GM19455 (cell line): ENCODE data around the gene GCKR.
"Not testable (repeated sequence)": the region's sequence is repeated elsewhere in the genome, so short reads cannot be mapped to it uniquely, and the experiment has no call there.

Experiments
- ATAC-seq: cut with Tn5 transposase; IDR thresholded peaks from one replicate; pipeline ENCODE4 v1.9.1; 2021; ENCODE audit not compliant: unreplicated experiment

The GCKR gene

DNA sequence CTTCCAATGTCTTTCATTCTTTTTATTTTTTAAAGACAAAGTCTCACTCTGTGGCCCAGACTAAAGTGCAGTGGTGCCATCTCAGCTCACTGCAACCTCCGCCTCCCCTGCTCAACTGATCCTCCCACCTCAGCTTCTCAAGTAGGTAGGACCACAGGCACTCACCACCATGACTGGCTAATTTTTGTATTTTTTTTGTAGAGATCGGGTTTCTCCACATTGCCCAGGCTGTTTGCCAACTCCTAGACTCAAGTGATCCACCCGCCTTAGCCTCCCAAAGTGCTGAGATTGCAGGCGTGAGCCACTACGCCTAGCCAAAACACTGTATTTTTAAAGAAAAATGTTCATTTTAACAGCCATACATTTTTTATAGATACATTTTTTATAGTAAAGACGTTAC, 12.7 kb downstream of the GCKR start:
- no peak for ATAC-seq

- ATAC-seq: no peak
These were observed 21.6 kb downstream of the GCKR start for GRCh38 chr2:27518113-27518781.

GRCh38 chr2:27518782-27519113, 22.1 kb downstream of the GCKR start:
- ATAC-seq: no peak

GRCh38 chr2:27520316-27520715, 23.7 kb downstream of the GCKR start:
- ATAC-seq: no peak

DNA sequence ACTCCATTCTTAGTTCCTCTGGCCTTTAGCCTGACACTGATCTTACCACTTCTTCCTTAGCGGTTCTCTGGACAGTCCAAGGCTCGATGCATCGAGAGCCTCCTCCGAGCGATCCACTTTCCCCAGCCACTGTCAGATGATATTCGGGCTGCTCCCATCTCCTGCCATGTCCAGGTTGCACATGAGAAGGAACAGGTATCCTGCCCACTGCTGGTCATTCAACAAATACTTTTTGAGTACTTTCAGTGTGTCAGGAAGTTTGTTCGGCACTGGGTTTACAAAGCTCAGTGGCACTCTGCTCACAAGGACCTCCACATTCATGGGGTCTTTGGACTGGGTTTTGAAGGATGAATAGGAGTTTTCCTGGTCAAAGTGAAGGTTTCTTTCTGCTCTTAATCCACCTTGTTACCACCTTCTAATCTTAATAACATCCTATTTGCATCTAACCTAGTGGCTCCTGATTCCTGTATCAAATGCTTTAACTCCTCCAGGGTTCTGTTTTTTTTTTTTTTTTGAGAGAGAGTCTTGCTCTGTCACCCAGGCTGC, 25.8 kb downstream of the GCKR start:
- no peak for ATAC-seq

- no peak for ATAC-seq
These were observed 30.5 kb downstream of the GCKR start for GRCh38 chr2:27527182-27527581.

GRCh38 chr2:27531983-27532382, 35.3 kb downstream of the GCKR start:
- ATAC-seq: no peak

DNA sequence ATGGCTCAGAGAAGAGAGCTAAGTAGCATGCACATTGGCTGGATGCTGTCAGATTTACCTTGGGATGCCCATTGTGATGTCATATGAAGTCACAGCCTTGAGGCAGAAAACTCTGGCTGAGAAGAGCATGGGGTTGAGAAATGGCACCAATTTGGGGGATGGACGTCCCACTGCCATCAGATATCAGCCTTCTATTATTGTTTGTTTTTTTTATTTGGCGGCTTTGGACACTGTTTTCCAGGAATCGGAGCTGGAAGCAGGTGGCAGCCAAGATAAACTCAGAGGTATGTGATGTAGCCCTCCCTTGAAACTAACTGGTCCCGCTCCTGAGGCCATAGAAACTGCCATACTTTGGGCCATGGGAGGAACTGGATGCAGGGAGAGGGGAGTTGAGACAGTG, 40.6 kb downstream of the GCKR start:
- ATAC-seq: no peak

GRCh38 chr2:27538839-27539450, 42.3 kb downstream of the GCKR start:
- ATAC-seq: not testable (repeated sequence)

DNA sequence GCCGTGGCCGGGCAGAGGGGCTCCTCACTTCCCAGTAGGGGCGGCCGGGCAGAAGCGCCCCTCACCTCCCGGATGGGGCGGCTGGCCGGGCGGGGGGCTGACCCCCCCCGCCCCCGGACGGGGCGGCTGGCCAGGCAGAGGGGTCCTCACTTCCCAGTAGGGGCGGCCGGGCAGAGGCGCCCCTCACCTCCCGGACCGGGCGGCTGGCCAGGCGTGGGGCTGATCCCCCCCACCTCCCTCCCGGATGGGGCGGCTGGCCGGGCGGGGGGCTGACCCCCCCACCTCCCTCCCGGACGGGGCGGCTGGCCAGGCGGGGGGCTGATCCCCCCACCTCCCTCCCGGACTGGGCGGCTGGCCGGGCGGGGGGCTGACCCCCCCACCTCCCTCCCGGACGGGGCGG, 43.0 kb downstream of the GCKR start:
- ATAC-seq: not testable (repeated sequence)

GRCh38 chr2:27544143-27544821, 47.6 kb downstream of the GCKR start:
- no peak for ATAC-seq

GRCh38 chr2:27545348-27546141, 48.9 kb downstream of the GCKR start:
- no peak for ATAC-seq

GRCh38 chr2:27549303-27549702, 52.7 kb downstream of the GCKR start:
- no peak for ATAC-seq

DNA sequence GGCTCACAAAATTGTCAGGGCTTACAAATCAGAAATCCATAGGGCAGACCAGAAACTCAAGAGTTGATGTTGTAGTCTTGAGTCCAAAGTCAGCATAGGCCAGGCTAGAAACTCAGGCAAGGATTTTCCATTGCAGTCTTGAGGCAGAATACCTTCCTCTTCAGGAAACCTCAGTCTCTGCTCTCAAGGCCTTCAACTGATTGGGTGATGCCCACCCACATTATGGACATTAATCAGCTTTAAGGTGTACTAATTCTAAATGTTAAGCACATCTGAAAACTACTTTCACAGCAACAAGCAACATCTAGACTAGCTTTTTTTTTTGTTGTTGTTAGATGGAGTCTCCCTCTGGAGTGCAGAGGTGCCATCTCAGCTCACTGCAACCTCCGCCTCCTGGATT, 54.9 kb downstream of the GCKR start:
- no peak for ATAC-seq

DNA sequence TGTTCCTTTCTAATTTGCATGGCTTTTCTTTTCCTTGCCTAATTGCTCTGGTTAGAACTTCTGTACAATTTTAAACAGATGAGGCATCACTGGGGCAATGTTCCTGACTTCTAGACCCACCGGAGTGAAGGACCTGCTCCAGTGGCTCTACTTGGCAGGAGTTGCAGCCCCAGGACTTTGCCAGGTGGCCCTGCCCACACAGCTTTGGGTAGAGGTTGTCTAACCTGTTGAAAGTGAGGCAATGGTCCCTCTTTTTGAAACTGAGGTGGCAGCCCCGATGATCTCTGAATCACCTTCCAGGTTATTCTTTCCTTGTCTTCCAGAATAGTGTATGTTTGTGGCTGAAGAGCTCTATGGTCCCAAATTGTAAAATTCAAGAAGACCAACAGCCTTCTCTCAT, 56.3 kb downstream of the GCKR start:
- no peak for ATAC-seq

GRCh38 chr2:27554451-27554850, 57.8 kb downstream of the GCKR start:
- ATAC-seq: not testable (repeated sequence)

GRCh38 chr2:27559228-27559627, 62.6 kb downstream of the GCKR start:
- no peak for ATAC-seq

DNA sequence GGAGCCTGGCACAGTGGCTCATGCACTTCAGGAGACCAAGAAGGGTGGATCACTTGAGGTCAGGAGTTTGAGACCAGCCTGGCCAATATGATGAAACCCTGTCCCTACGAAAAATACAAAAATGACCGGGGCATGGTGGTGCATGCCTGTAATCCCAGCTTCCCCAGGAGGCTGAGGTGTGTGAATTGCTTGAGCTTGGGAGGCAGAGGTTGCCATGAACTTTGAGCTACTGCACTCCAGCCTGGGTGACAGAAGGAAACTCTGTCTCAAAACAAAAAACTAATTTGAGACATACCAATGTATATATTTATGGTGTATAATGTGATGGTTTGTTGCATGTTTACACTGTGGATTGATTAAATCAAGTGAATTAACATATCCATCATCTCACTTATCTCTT, 64.4 kb downstream of the GCKR start:
- ATAC-seq: no peak

DNA sequence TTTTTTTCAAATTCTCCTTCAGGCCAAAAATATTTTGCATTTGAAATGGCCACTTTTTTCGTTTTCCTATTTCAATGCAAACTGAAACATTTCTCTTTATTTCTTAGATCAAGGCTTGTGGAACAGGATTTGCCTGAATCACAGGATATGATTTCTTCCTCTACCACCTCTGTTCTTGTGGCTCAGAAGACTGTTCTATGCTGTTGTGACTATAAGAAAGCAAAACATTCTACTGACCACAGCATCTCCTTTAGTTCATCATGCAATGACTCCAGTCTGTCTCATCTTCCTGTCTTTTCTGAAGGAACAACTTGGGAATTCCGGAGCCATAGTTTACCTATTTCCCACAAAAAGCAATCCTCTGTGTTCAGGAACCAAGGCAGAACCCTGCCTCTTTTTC, 70.0 kb downstream of the GCKR start:
- no peak for ATAC-seq

GRCh38 chr2:27569398-27569797, 72.8 kb downstream of the GCKR start:
- no peak for ATAC-seq

DNA sequence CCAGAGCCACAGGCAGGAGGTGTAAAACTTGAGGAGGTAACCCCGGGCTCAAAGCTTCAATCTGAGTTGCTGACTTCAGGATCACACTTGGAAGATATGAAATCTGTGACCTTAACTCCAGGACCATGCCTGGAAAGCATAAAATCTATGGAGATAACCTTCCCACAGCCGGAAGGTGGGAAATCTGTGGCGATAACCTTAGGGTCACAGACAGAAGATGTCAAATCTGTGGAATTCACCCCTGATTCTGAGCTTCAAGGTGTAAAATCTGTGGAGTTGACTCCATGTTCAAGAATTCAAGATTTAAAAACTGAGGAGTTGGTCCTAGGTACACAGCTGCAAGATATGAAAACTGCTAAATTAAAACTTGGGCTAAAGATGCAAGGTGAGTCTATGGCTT, 74.6 kb downstream of the GCKR start:
- no peak for ATAC-seq
